Activated CD4-positive, alpha-beta T cell treated with anti-CD3 and anti-CD28 coated beads for 36 hours (primary cell): ENCODE results near the gene CATSPER3. TPM values are rescaled to one million over a fixed set of nuclear protein-coding genes. Genes with fewer than 3 reads are reported as not detected.
"Not testable (repeated sequence)": the region's sequence is repeated elsewhere in the genome, so short reads cannot be mapped to it uniquely, and the experiment has no call there.

Experiments used
- ATAC-seq: fragments of 200-7000 bp; cut with Tn5 transposase; one replicate; pipeline ENCODE4 v1.10.0; 2021; ENCODE audit warnings: mild to moderate bottlenecking, moderate library complexity
- CTCF ChIA-PET: fragments of 350-600 bp; sonication (Branson Sonifier 250); formaldehyde crosslinking; loops from one replicate; lab custom pipeline; 2021; ENCODE audit warnings: antibody characterized with exemption; lab: Charles Lee
- POLR2A ChIA-PET: fragments of 350-600 bp; sonication (Branson Sonifier 250); formaldehyde crosslinking; loops from one replicate; lab custom pipeline; 2021; ENCODE audit warnings: antibody characterized with exemption, inconsistent platforms; lab: Charles Lee
- DNase-seq: peaks from one replicate; pipeline ENCODE4 v3.0.0-alpha.2; 2020
- H3K27ac Mint-ChIP-seq: one replicate; pipeline ENCODE4 v1.8.0; 2021; ENCODE audit warnings: mixed read lengths
- H3K27me3 Mint-ChIP-seq: one replicate; pipeline ENCODE4 v1.8.0; 2021; ENCODE audit warnings: mixed read lengths
- H3K36me3 Mint-ChIP-seq: one replicate; pipeline ENCODE4 v1.8.0; 2021; ENCODE audit warnings: low read depth, mixed read lengths
- H3K4me1 Mint-ChIP-seq: one replicate; pipeline ENCODE4 v1.8.0; 2021; ENCODE audit warnings: mixed read lengths
- H3K4me3 Mint-ChIP-seq: one replicate; pipeline ENCODE4 v1.8.0; 2021; ENCODE audit warnings: mild to moderate bottlenecking, moderate library complexity, mixed read lengths
- H3K9me3 Mint-ChIP-seq: one replicate; pipeline ENCODE4 v1.8.0; 2021; ENCODE audit warnings: low read depth, mixed read lengths
- intact Hi-C, 2 experiments: fragments of 100-400 bp; cut with DNase I in 1 of 2; cut with micrococcal nuclease in 1 of 2; formaldehyde crosslinking; loops; one replicate each; pipeline versions ENCODE4 v1.14.2 to v1.15.1; 2022 to 2024; cut with DNase I, micrococcal nuclease
- total RNA-seq, 2 experiments: library from RNA; stranded (reverse); gene quantifications; one replicate each; pipeline ENCODE4 v1.2.3, GENCODE V29; 2021

Gene CATSPER3
- total RNA-seq, 2 experiments from 2014 or later, result 0.40 to 0.69 TPM

GRCh38 chr5:134998068-134998467 lies 30.4 kb downstream of the CATSPER3 start:
- POLR2A ChIA-PET, H3K9me3 Mint-ChIP-seq, CTCF ChIA-PET: not testable (repeated sequence)

GRCh38 chr5:135004376-135004775 lies 36.7 kb downstream of the CATSPER3 start:
- CTCF ChIA-PET, result no interaction called here
- no peak for DNase-seq
- Mint-ChIP-seq H3K4me3 (no peak overlapping the region), H3K27ac (no peak overlapping the region), H3K4me1 (no peaks in the 10 kb centered on the region), H3K9me3 (no peaks in the 10 kb centered on the region), H3K36me3 (peaks cover 6% of the 10 kb centered on the region), H3K27me3 (peaks cover 2% of the 10 kb centered on the region)
- ATAC-seq, result no peak
- intact Hi-C loops, result no loop called here
- POLR2A ChIA-PET, result no interaction called here

More at GRCh38 chr5:134998068-134998467, 30.4 kb downstream of the CATSPER3 start:
- intact Hi-C loops, H3K4me1 Mint-ChIP-seq, H3K27ac Mint-ChIP-seq, DNase-seq, ATAC-seq, H3K27me3 Mint-ChIP-seq, H3K4me3 Mint-ChIP-seq, H3K36me3 Mint-ChIP-seq: not testable (repeated sequence)

GRCh38 chr5:135005076-135005475 lies 37.4 kb downstream of the CATSPER3 start:
- Mint-ChIP-seq H3K4me1 (no peaks in the 10 kb centered on the region), H3K4me3 (no peak overlapping the region), H3K36me3 (peaks cover 4% of the 10 kb centered on the region), H3K9me3 (no peaks in the 10 kb centered on the region), H3K27me3 (peaks cover 2% of the 10 kb centered on the region), H3K27ac (no peak overlapping the region)
- no peak for DNase-seq
- no peak for ATAC-seq
- CTCF ChIA-PET, result interaction anchor here (0.6 kb wide), 1 partner anchor 225 kb away, joined by 3 read pairs; no protein-coding TSS in a partner anchor
- POLR2A ChIA-PET, result no interaction called here
- intact Hi-C loops, result no loop called here

DNA sequence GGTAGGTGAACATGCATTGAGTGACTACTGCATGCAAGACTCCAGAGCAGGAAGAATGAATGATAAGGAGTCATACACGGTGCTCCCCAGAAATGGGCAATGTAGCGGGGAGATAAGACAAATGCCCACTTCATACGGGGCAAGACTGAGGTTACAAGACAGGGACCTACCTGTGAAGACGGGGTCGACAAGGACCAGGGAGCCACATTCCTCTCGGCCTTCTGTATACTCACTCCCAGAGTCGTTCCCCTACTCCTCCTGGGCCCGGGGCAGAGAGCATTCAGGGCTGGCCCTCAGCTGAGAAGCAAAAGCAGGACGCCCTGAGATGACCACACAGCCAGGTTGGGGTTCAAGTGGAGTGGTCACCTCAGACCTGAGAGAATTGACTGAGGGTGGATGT lies 39.6 kb downstream of the CATSPER3 start:
- peaks cover 3% of the 10 kb centered on the region for H3K36me3 Mint-ChIP-seq
- no peaks in the 10 kb centered on the region for H3K9me3 Mint-ChIP-seq
- POLR2A ChIA-PET, result no interaction called here
- no peak overlapping the region for H3K4me3 Mint-ChIP-seq
- CTCF ChIA-PET, result no interaction called here
- no peaks in the 10 kb centered on the region for H3K27me3 Mint-ChIP-seq
- intact Hi-C loops, result no loop called here
- DNase-seq (no peak), ATAC-seq (no peak)
- H3K27ac Mint-ChIP-seq, result no peak overlapping the region
- H3K4me1 Mint-ChIP-seq, result no peaks in the 10 kb centered on the region

DNA sequence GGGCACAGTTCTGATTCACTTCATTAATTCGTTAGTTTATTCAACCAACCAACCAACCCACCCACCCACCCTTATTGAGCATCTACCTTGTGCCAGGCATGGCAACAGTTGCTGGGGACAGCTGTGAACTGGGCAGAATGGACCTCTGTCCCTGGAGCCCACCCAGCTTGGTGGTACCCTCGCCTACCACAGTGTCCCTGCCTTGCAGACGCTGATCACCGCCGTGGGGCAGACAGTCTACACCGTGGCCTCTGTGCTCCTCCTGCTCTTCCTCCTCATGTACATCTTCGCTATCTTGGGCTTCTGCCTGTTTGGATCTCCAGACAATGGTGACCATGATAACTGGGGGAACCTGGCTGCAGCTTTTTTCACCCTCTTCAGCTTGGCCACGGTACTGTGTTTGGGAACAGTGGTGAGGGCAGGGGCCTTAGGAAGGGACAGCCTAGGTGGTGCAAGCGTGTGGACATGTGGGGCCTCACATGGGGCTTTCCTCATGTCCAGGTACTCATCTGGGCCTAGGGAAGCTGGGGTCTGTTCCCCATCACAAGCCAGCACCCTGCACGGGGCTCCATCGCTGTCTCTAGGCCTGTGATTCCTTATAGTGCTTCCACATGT lies 40.1 kb downstream of the CATSPER3 start:
- CTCF ChIA-PET, result no interaction called here
- H3K4me3 Mint-ChIP-seq, result no peak overlapping the region
- POLR2A ChIA-PET, result no interaction called here
- intact Hi-C loops, result no loop called here
- H3K27ac Mint-ChIP-seq, result no peak overlapping the region
- H3K36me3 Mint-ChIP-seq, result no peaks in the 10 kb centered on the region
- no peaks in the 10 kb centered on the region for H3K4me1 Mint-ChIP-seq
- no peak for ATAC-seq
- H3K27me3 Mint-ChIP-seq, result no peaks in the 10 kb centered on the region
- no peaks in the 10 kb centered on the region for H3K9me3 Mint-ChIP-seq
- no peak for DNase-seq

DNA sequence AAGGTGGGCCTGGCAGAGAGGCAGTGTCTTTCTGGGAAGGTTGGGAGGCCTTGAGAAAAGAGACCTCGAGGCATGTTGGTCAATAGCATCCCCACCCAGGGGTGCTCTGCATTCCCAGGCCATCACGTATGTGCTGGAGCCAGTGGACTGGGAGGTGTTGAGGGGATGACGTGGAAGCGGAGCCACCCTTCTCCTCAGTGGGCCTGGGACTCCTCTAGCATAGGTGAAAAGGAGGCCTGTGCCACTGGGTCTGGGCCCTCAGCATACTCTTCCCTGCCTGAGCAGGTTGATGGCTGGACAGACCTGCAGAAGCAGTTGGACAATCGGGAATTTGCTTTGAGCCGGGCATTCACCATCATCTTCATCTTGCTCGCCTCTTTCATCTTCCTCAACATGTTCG lies 40.8 kb downstream of the CATSPER3 start:
- Mint-ChIP-seq H3K4me3 (no peak overlapping the region), H3K4me1 (no peaks in the 10 kb centered on the region), H3K27ac (no peak overlapping the region), H3K9me3 (no peaks in the 10 kb centered on the region), H3K27me3 (no peaks in the 10 kb centered on the region), H3K36me3 (no peaks in the 10 kb centered on the region)
- ATAC-seq (no peak), DNase-seq (no peak)
- intact Hi-C loops, result no loop called here
- ChIA-PET POLR2A (no interaction called here), CTCF (no interaction called here)

DNA sequence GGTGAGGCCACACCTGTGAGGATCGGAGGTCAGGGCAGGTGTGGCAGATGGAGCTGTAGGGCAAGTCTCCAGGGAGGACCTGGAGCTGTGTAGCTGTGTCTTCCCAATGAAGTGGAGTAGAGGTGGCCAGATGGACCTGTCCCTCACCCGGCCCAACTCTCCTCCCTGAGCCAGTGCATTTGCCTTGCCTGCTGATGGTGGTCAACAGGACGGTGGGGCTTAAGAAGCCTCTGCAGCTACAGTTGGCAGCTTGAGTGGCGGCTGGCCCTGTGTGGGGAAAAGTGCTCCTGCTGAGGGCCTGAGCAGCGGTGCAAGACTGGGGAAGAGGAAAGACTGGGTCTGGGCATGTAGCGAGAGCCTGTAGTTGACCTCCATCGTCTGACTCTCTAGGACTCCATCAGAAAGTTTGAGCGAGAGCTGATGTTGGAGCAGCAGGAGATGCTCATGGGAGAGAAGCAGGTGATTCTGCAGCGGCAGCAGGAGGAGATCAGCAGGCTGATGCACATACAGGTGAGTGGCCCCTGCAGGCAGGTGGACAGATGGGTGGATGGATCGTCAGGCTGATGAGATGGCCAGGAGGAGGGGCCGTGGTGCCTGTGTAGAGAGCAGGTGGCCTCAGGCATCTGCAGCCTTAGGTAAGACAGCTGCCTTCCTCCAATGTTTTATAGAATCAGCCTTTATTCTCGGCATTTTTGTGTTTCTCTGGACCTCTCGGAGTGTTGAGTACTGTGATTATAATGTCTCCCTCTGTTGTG lies 41.5 kb downstream of the CATSPER3 start:
- Mint-ChIP-seq H3K4me1 (no peaks in the 10 kb centered on the region), H3K27ac (no peak overlapping the region), H3K27me3 (no peaks in the 10 kb centered on the region), H3K4me3 (no peak overlapping the region), H3K36me3 (no peaks in the 10 kb centered on the region), H3K9me3 (no peaks in the 10 kb centered on the region)
- intact Hi-C loops, result no loop called here
- CTCF ChIA-PET, result no interaction called here
- ATAC-seq (no peak), DNase-seq (no peak)
- POLR2A ChIA-PET, result no interaction called here

DNA sequence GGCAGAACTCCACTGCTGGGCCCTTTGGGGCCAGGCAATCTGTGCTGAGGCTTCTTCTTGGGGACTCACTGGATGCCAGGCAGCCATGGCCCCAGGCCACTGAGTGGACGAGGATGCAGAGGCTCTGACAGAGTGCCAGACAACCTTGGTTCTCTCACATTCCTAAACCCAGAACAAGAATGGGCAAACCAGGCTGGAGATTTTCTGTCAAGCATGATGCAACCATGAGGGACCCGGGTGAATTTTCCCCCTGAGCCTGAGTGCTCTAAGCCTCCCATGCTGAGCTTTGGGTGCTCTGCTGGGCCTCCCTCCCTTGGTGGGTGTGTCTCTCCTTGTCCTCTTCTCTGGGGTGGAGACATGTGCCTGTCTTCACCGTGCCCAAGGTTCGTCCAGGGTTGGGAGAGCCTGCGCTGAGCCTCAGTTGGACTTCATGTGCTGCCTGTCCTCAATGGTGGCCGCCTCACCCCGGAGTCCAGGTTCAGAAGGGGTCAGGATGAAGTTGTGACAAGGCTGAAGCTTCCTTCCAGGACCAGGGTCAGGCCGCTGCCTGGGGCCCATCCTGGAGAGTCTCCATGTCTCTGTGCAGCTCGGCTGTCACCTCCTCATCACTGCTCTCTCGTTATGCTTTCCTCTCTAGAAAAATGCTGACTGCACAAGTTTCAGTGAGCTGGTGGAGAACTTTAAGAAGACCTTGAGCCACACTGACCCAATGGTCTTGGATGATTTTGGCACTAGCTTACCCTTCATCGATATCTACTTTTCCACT lies 42.2 kb downstream of the CATSPER3 start:
- intact Hi-C loops, result no loop called here
- Mint-ChIP-seq H3K27ac (no peak overlapping the region), H3K4me3 (no peak overlapping the region), H3K36me3 (no peaks in the 10 kb centered on the region), H3K27me3 (no peaks in the 10 kb centered on the region), H3K9me3 (no peaks in the 10 kb centered on the region), H3K4me1 (no peaks in the 10 kb centered on the region)
- ChIA-PET POLR2A (no interaction called here), CTCF (no interaction called here)
- ATAC-seq (no peak), DNase-seq (no peak)

DNA sequence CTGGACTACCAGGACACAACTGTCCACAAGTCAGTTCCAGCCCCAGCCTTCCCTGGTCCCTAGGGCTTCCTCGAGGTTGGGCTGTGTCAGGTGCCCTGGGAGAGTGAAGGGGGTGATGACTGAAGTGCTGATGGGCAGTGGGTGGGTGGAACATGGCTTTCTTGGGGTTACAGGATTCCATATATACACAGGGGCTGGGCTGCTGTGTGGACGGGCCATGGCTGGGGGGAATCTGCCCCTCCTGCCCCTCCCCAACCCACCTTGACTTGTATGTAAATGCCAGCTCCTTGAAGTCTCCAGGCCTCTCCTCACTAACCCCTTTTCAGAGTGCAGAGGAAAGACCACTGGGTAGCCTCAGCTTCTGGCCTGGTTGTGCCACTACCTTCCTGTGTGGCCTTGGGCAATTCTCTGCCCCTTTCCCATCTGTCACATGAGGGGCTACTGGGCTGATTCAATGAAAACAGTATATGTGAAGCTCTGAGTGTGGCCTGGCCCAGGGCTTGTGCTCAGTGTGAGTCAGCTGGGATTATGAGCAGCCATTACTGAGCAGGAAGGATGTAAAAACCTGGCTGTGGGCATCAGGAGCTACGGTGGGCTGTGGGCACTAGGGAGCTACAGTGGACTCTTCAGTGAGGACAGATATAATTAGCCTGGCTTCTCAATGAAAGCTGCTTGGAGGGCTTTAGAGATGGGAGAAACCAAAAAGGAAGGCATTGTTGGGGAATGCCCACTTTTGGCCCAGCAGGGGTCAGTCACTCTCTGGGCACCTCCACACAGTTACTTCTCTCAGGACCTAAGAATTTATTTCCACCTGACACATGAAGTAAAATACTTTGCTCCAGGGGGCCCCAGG lies 43.0 kb downstream of the CATSPER3 start:
- Mint-ChIP-seq H3K27ac (no peak overlapping the region), H3K4me1 (no peaks in the 10 kb centered on the region), H3K9me3 (no peaks in the 10 kb centered on the region), H3K27me3 (no peaks in the 10 kb centered on the region), H3K4me3 (no peak overlapping the region), H3K36me3 (no peaks in the 10 kb centered on the region)
- ChIA-PET POLR2A (no interaction called here), CTCF (interaction anchor here (0.6 kb wide), 1 partner anchor 89 kb away, joined by 4 read pairs; no protein-coding TSS in a partner anchor)
- DNase-seq (no peak), ATAC-seq (no peak)
- intact Hi-C loops, result no loop called here

- ChIA-PET POLR2A (no interaction called here), CTCF (interaction anchor here (0.6 kb wide), 1 partner anchor 90 kb away, joined by 4 read pairs; no protein-coding TSS in a partner anchor)
- no peaks in the 10 kb centered on the region for H3K4me1 Mint-ChIP-seq
- H3K36me3 Mint-ChIP-seq, result no peaks in the 10 kb centered on the region
- H3K27me3 Mint-ChIP-seq, result no peaks in the 10 kb centered on the region
- intact Hi-C loops, result no loop called here
- H3K27ac Mint-ChIP-seq, result no peak overlapping the region
- DNase-seq (no peak), ATAC-seq (no peak)
- no peaks in the 10 kb centered on the region for H3K9me3 Mint-ChIP-seq
- H3K4me3 Mint-ChIP-seq, result no peak overlapping the region
Measured at GRCh38 chr5:135011355-135012032, 43.8 kb downstream of the CATSPER3 start.
